Aorta (tissue), 5 donors: Measurements from ENCODE around the gene MORN1. TPM values are rescaled to one million over a fixed set of nuclear protein-coding genes. Genes with fewer than 3 reads are reported as not detected.

ENCODE experiments used
- ATAC-seq: fragments of 200-7000 bp; cut with Tn5 transposase; one replicate; pipeline ENCODE4 v1.9.1; 2022; ENCODE audit warnings: moderate library complexity; ENCODE audit not compliant: low FRiP score
- DNase-seq, 2 donors: peaks; one replicate each; pipeline ENCODE4 v3.0.0-alpha.2; 2020
- H3K27ac ChIP-seq, 2 donors: one replicate each; pipeline ENCODE4 v1.5.1; 2013; ENCODE audit warnings: low read length in 2 of 2, mild to moderate bottlenecking in 2 of 2, moderate library complexity in 2 of 2, control low read depth in 1 of 2, inconsistent platforms in 1 of 2, low read depth in 1 of 2
- H3K27me3 ChIP-seq, 2 donors: one replicate each; pipeline ENCODE4 v1.6.1; 2013; ENCODE audit warnings: control low read depth in 1 of 2, low read length in 1 of 2, mild to moderate bottlenecking in 1 of 2, moderate library complexity in 1 of 2; ENCODE audit not compliant: insufficient read depth in 2 of 2, control insufficient read depth in 1 of 2
- H3K36me3 ChIP-seq, 2 donors: one replicate each; pipeline ENCODE4 v1.6.1; 2013; ENCODE audit warnings: control low read depth in 1 of 2, low read length in 1 of 2, mild to moderate bottlenecking in 1 of 2; ENCODE audit not compliant: insufficient read depth in 2 of 2, control insufficient read depth in 1 of 2
- H3K4me1 ChIP-seq, 2 donors: one replicate each; pipeline ENCODE4 v1.6.1; 2013; ENCODE audit warnings: low read length in 2 of 2, control low read depth in 1 of 2, mild to moderate bottlenecking in 1 of 2, moderate library complexity in 1 of 2; ENCODE audit not compliant: insufficient read depth in 2 of 2, control insufficient read depth in 1 of 2
- H3K4me3 ChIP-seq, 2 donors: one replicate each; pipeline ENCODE4 v1.5.1; 2013; ENCODE audit warnings: low read length in 2 of 2, control low read depth in 1 of 2, mild to moderate bottlenecking in 1 of 2
- H3K9me3 ChIP-seq: one replicate; pipeline ENCODE4 v1.6.1; 2013; ENCODE audit warnings: mild to moderate bottlenecking, low read length; ENCODE audit not compliant: control insufficient read depth
- WGBS, 2 donors: extraction: QIAGEN DNeasy Blood & Tissue Kit; methylation state at CpG; one replicate each; pipeline ENCODE4 v1.1.7; 2013; 5-methylcytosine and 5-hydroxymethylcytosine counted together
- intact Hi-C, 2 donors: fragments of 100-400 bp; cut with DNase I; formaldehyde crosslinking; loops; one replicate each; pipeline versions ENCODE4 v1.14.2 to v1.15.0; 2022
- polyA plus RNA-seq, 2 donors: library from polyadenylated mRNA; stranded (reverse); fragments of 200-250 nt; gene quantifications; one replicate each; pipeline ENCODE4 v1.2.3, GENCODE V29; 2013
- total RNA-seq, 2 donors: library from RNA; stranded (reverse); fragmentation: NEBNext Ultra II Directional; extraction: Animal tissue kit (Norgen Biotek cat#: 25700); gene quantifications; one replicate each; pipeline ENCODE4 v1.2.1, GENCODE V29; 2021
- donor health status: healthy with polysubstance abuse.
- donor health status: Bipolar disorder and iron deficiency.
- donor health status: DM: no; HTN: no; CAD: no.
- donor health status: DM: no; HTN: no; CAD: no.
- donor health status: DM: yes; HTN: yes; CAD: no.

Gene MORN1
- total and polyA plus RNA-seq, 4 donors: 0.50 to 12.0 (median 6.9) TPM

DNA sequence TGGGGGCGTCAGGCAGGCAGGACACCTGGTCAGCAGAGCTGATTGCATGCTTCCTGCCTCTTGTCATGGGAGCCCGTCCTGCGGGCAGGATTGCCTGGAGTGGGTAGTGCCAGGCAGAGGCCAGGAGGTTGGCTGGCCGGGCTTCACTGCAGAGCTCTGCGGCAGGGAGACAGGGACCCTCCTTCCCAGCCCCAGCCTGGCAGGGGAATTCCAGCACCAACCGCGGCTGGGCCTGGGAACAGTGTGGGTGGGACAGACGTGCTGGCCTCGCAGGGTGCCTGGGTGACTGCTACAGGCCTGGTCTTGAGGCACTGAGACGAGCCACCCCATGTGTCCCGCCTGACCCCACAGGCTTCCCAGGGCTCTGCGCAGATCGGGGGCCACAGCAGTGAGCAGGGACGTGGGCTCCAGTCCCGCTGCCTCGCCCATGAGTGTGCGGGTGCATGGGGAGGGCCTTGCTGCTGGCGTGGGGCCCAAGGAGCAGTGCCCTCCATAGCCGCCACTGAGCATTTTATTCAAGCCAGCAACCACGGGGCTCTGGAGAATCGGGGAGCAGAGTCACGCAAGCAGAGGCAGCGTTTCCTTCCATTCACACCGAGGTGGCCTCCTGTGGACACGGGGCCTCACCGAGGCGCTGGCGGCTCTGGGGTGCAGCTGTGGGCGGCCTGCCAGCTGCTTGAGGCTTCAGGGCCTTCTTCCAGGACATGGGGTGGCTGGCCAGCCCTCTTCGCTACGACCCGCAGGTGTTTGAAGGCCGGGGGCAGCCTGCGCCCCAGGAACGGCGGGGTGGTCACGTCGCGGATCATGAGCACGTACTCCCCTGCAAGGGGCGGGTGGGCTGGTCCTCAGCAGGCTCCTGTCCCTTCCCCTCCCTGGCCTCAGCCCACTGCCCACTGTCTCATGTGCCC is 70.3 kb downstream of the MORN1 start:
- Histone ChIP-seq H3K9me3 (no peaks in the 10 kb centered on the region), H3K4me1 (no peaks in the 10 kb centered on the region), H3K27me3 (no peaks in the 10 kb centered on the region), H3K36me3 (no peaks in the 10 kb centered on the region), H3K27ac (peak overlapping the region; percentile 32 to 68), H3K4me3 (no peak overlapping the region)
- ATAC-seq (no peak), DNase-seq (no peak)
- intact Hi-C loops: loop anchor here (5.0 kb wide), 2 partner anchors 61 to 124 kb away; no protein-coding TSS in a partner anchor
- 34 to 40% methylated on average over 41 of the region's 41 CpGs for WGBS, 2 donors

GRCh38 chr1:2320006-2320405 is 71.3 kb downstream of the MORN1 start:
- intact Hi-C loops: loop anchor here (5.0 kb wide), 2 partner anchors 62 to 123 kb away; no protein-coding TSS in a partner anchor
- no peak for ATAC-seq
- H3K27me3 ChIP-seq: no peaks in the 10 kb centered on the region
- no peaks in the 10 kb centered on the region for H3K4me1 ChIP-seq
- WGBS, 2 donors: 91 to 95% methylated on average over 14 to 15 of the region's 15 CpGs
- no peaks in the 10 kb centered on the region for H3K9me3 ChIP-seq
- DNase-seq: no peak
- no peak overlapping the region for H3K4me3 ChIP-seq
- no peaks in the 10 kb centered on the region for H3K36me3 ChIP-seq
- H3K27ac ChIP-seq: no peak overlapping the region

GRCh38 chr1:2319291-2319690 is 72.1 kb downstream of the MORN1 start:
- Histone ChIP-seq H3K4me1 (no peaks in the 10 kb centered on the region), H3K27me3 (no peaks in the 10 kb centered on the region), H3K36me3 (no peaks in the 10 kb centered on the region), H3K4me3 (no peak overlapping the region), H3K9me3 (no peaks in the 10 kb centered on the region), H3K27ac (no peak overlapping the region)
- DNase-seq (no peak), ATAC-seq (no peak)
- WGBS, 2 donors: 92% methylated on average over 21 of the region's 21 CpGs
- intact Hi-C loops: loop anchor here in 1 of 2 donors (5.0 kb wide), 1 partner anchor 122 kb away; no protein-coding TSS in a partner anchor

DNA sequence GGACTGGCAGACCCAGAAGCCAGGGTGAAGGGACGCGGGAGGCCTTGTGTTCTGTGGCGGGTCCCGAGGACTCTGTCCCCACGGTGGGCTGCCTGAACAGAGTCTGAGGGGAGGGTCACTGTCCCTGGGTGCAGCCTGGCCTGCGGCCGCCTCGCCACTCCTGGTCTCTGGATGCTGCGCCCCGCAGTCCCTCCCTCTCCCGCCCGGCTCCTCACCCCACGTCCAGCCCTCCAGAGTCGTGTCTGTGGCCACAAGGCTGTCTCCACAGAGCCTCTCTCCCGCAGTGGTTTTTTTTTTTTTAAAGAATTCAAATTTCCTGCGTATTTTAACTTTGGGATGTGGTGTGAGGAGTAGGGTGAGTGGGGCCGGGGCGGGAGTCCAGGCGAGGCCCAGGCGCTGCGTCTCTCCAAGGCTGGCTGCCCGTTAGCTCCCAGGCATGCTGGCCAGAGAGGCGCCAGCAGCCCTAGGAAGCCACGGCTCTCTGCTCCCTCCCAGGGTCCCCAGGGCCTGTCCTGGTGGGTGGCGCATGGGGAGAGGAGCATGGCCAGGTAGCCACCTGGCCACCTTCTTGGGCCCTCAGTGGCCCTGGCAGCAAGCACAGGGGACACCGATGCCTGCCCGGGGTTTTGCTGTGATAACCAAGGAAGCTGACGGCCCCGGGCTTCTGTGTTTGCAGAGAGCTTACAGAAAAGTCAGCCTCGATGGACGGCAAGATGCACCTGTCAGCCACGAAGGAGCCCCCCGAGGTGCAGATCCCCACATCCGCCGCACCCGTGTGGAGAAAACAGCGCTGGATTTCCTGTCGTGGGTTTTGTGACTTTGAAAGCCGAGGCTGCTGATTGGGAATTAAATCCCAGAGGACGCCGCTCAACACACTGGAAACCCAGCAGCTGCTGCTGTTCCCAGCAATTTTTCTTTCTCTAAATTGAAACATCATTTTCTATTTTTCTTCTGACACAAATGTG is 72.8 kb downstream of the MORN1 start:
- intact Hi-C loops: loop anchor here in 1 of 2 donors (5.0 kb wide), 1 partner anchor 121 kb away; no protein-coding TSS in a partner anchor
- Histone ChIP-seq H3K27me3 (no peaks in the 10 kb centered on the region), H3K27ac (no peak overlapping the region), H3K4me3 (no peak overlapping the region), H3K9me3 (no peaks in the 10 kb centered on the region), H3K4me1 (no peaks in the 10 kb centered on the region), H3K36me3 (no peaks in the 10 kb centered on the region)
- DNase-seq (no peak), ATAC-seq (no peak)
- WGBS, 2 donors: 57 to 64% methylated on average over 39 to 41 of the region's 41 CpGs

- Histone ChIP-seq H3K36me3 (no peaks in the 10 kb centered on the region), H3K27ac (no peak overlapping the region), H3K4me1 (no peaks in the 10 kb centered on the region), H3K4me3 (no peak overlapping the region), H3K9me3 (no peaks in the 10 kb centered on the region), H3K27me3 (no peaks in the 10 kb centered on the region)
- DNase-seq (no peak), ATAC-seq (no peak)
- WGBS, 2 donors: 85 to 91% methylated on average over 32 of the region's 32 CpGs
- intact Hi-C loops: loop anchor here in 1 of 2 donors (5.0 kb wide), 1 partner anchor 120 kb away; no protein-coding TSS in a partner anchor
Observed at GRCh38 chr1:2317230-2318065, 73.9 kb downstream of the MORN1 start.

DNA sequence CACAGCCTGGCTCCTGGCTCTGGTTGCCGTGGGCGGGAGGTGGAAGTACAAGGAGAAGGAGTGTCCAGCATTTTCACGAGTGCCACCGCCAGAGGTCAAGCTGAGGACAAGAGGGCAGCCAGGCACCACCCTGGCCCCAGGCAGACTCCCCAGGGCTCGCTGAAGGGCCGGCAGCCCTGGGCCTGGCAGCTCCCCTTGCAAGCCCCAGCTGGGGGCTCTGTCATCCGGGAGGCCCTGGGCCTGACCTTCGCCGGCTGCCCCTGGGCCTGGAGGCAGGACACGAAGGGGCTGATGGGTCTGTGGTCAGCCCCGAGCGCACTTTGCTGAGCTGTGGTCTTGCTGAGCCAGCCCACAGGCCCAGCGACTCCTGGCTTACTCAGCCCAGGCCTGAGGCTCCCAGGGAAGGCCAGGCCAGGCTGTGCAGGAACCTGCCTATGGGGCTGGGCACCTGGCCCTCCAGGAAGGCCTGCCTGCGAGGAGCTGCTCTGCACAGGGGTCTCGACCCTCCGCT is 74.8 kb downstream of the MORN1 start:
- no peaks in the 10 kb centered on the region for H3K9me3 ChIP-seq
- no peak for ATAC-seq
- no peaks in the 10 kb centered on the region for H3K36me3 ChIP-seq
- no peak for DNase-seq
- peak overlapping the region in 1 of 2 donors; percentile 3 for H3K27ac ChIP-seq
- intact Hi-C loops: loop anchor here in 1 of 2 donors (5.0 kb wide), 1 partner anchor 119 kb away; no protein-coding TSS in a partner anchor
- no peaks in the 10 kb centered on the region for H3K27me3 ChIP-seq
- H3K4me3 ChIP-seq: no peak overlapping the region
- 69 to 70% methylated on average over 16 of the region's 16 CpGs for WGBS, 2 donors
- no peaks in the 10 kb centered on the region for H3K4me1 ChIP-seq

DNA sequence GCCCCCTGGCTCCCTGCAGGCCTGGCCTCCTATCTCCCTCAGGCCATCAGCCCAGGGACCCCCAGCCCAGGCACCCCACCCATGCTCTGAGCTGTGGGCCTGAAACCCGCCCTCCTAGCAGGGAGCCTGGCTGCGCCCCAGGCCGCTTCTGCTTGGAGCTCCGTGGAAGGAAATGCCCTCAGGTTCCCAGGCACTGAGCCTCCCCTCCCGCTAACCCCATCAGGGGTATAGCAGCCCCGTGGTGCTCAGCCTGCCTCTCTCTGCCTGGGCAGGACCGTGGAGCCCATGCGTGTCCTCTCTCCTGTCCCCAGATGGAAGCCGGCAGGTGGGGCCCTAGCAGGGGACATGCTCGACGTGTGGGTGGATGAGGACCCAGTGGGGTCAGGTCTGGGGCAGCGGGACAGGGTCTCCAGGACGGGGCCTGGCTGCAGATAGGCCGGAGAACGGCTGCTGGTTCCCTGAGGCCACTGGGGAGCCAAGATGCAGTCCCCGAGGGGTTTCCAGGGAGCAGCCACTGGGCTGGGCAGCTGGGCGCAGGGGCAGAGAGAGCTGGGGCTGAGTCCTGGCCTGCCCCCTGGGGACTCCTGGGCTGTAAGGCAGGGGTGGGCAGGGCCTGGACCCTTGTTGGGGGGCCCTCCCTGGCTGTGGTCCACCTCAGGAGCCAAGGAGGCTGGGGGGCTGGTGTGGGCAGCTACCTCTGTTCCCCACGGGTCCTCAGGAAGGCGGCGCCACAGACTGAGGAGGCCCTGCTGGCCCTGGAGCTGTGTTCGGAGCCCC is 75.5 kb downstream of the MORN1 start:
- no peak overlapping the region for H3K4me3 ChIP-seq
- no peaks in the 10 kb centered on the region for H3K4me1 ChIP-seq
- intact Hi-C loops: loop anchor here in 1 of 2 donors (5.0 kb wide), 1 partner anchor 119 kb away; no protein-coding TSS in a partner anchor
- no peak for ATAC-seq
- WGBS, 2 donors: 54 to 67% methylated on average over 21 of the region's 21 CpGs
- no peak for DNase-seq
- no peaks in the 10 kb centered on the region for H3K27me3 ChIP-seq
- H3K9me3 ChIP-seq: no peaks in the 10 kb centered on the region
- H3K27ac ChIP-seq: peak overlapping the region in 1 of 2 donors; percentile 3
- H3K36me3 ChIP-seq: no peaks in the 10 kb centered on the region
